ENCODE results near the gene ALG14. TPM values are rescaled to one million over a fixed set of nuclear protein-coding genes. Genes with fewer than 3 reads are reported as not detected.

The ALG14 gene
- total RNA-seq, 2 experiments from 2014 or later, result 2.3 to 3.4 TPM

- CTCF ChIA-PET, result no interaction called here
- no peaks in the 10 kb centered on the region for H3K9me3 Mint-ChIP-seq
Observed at GRCh38 chr1:94955767-94956632, 116.8 kb downstream of the ALG14 start.

GRCh38 chr1:94954263-94955220 lies 118.2 kb downstream of the ALG14 start:
- H3K4me3 Mint-ChIP-seq, result no peak overlapping the region
- ChIA-PET CTCF (interaction anchor here (0.9 kb wide), 1 partner anchor 9 kb away, joined by 3 read pairs; no protein-coding TSS in a partner anchor), POLR2A (no interaction called here)
- no peaks in the 10 kb centered on the region for H3K27me3 Mint-ChIP-seq
- DNase-seq, result no peak
- no peak overlapping the region for H3K27ac Mint-ChIP-seq
- no peaks in the 10 kb centered on the region for H3K36me3 Mint-ChIP-seq (ENCODE audit: low read depth)
- H3K4me1 Mint-ChIP-seq, result no peaks in the 10 kb centered on the region
- no peaks in the 10 kb centered on the region for H3K9me3 Mint-ChIP-seq

More at GRCh38 chr1:94955767-94956632, 116.8 kb downstream of the ALG14 start:
- Mint-ChIP-seq H3K36me3 (ENCODE audit: low read depth) (no peaks in the 10 kb centered on the region), H3K27ac (no peak overlapping the region), H3K27me3 (no peaks in the 10 kb centered on the region), H3K4me3 (no peak overlapping the region), H3K4me1 (no peaks in the 10 kb centered on the region)
- DNase-seq, result no peak
- POLR2A ChIA-PET, result no interaction called here

- no peaks in the 10 kb centered on the region for H3K9me3 Mint-ChIP-seq
- no peaks in the 10 kb centered on the region for H3K36me3 Mint-ChIP-seq (ENCODE audit: low read depth)
- no peaks in the 10 kb centered on the region for H3K27me3 Mint-ChIP-seq
- ChIA-PET POLR2A (no interaction called here), CTCF (no interaction called here)
- H3K4me1 Mint-ChIP-seq, result no peaks in the 10 kb centered on the region
- H3K27ac Mint-ChIP-seq, result no peak overlapping the region
- no peak overlapping the region for H3K4me3 Mint-ChIP-seq
- no peak for DNase-seq
Observed at GRCh38 chr1:94953746-94954145, 119.0 kb downstream of the ALG14 start.

GRCh38 chr1:94953107-94953506 lies 119.6 kb downstream of the ALG14 start:
- Mint-ChIP-seq H3K4me3 (no peak overlapping the region), H3K9me3 (no peaks in the 10 kb centered on the region), H3K36me3 (ENCODE audit: low read depth) (no peaks in the 10 kb centered on the region), H3K27ac (no peak overlapping the region), H3K27me3 (no peaks in the 10 kb centered on the region), H3K4me1 (no peaks in the 10 kb centered on the region)
- no peak for DNase-seq
- CTCF ChIA-PET, result no interaction called here
- POLR2A ChIA-PET, result no interaction called here

- no peak overlapping the region for H3K4me3 Mint-ChIP-seq
- no peak for DNase-seq
- CTCF ChIA-PET, result interaction anchor here (0.6 kb wide), 1 partner anchor 1073 kb away, joined by 3 read pairs; no protein-coding TSS in a partner anchor
- no peaks in the 10 kb centered on the region for H3K36me3 Mint-ChIP-seq (ENCODE audit: low read depth)
- H3K4me1 Mint-ChIP-seq, result no peaks in the 10 kb centered on the region
- no peak overlapping the region for H3K27ac Mint-ChIP-seq
- H3K27me3 Mint-ChIP-seq, result no peaks in the 10 kb centered on the region
- no peaks in the 10 kb centered on the region for H3K9me3 Mint-ChIP-seq
- POLR2A ChIA-PET, result no interaction called here
Observed at GRCh38 chr1:94952539-94952938, 120.2 kb downstream of the ALG14 start.

GRCh38 chr1:94951509-94952208 lies 121.1 kb downstream of the ALG14 start:
- H3K4me1 Mint-ChIP-seq, result no peaks in the 10 kb centered on the region
- H3K36me3 Mint-ChIP-seq (ENCODE audit: low read depth), result no peaks in the 10 kb centered on the region
- no peaks in the 10 kb centered on the region for H3K27me3 Mint-ChIP-seq
- ChIA-PET POLR2A (no interaction called here), CTCF (no interaction called here)
- no peak overlapping the region for H3K27ac Mint-ChIP-seq
- H3K4me3 Mint-ChIP-seq, result no peak overlapping the region
- no peak for DNase-seq
- H3K9me3 Mint-ChIP-seq, result no peaks in the 10 kb centered on the region

- POLR2A ChIA-PET, result no interaction called here
- H3K9me3 Mint-ChIP-seq, result no peaks in the 10 kb centered on the region
- H3K27me3 Mint-ChIP-seq, result no peaks in the 10 kb centered on the region
Observed at GRCh38 chr1:94951046-94951445, 121.7 kb downstream of the ALG14 start.

GRCh38 chr1:94949681-94950661 lies 122.8 kb downstream of the ALG14 start:
- H3K4me3 Mint-ChIP-seq, result no peak overlapping the region

More at GRCh38 chr1:94951046-94951445, 121.7 kb downstream of the ALG14 start:
- H3K4me3 Mint-ChIP-seq, result no peak overlapping the region
- H3K36me3 Mint-ChIP-seq (ENCODE audit: low read depth), result no peaks in the 10 kb centered on the region
- no peaks in the 10 kb centered on the region for H3K4me1 Mint-ChIP-seq
- H3K27ac Mint-ChIP-seq, result no peak overlapping the region
- CTCF ChIA-PET, result no interaction called here
- no peak for DNase-seq

GRCh38 chr1:94947437-94947836 lies 125.3 kb downstream of the ALG14 start:
- peaks cover 14% of the 10 kb centered on the region for H3K27me3 Mint-ChIP-seq
- no peak overlapping the region for H3K27ac Mint-ChIP-seq
- H3K4me3 Mint-ChIP-seq, result no peak overlapping the region
- H3K9me3 Mint-ChIP-seq, result no peaks in the 10 kb centered on the region
- ChIA-PET POLR2A (no interaction called here), CTCF (interaction anchor here (1.1 kb wide), 1 partner anchor 291 kb away, joined by 5 read pairs; no protein-coding TSS in a partner anchor)
- H3K36me3 Mint-ChIP-seq (ENCODE audit: low read depth), result no peaks in the 10 kb centered on the region
- no peak for DNase-seq
- no peaks in the 10 kb centered on the region for H3K4me1 Mint-ChIP-seq

More at GRCh38 chr1:94949681-94950661, 122.8 kb downstream of the ALG14 start:
- no peak for DNase-seq
- Mint-ChIP-seq H3K9me3 (no peaks in the 10 kb centered on the region), H3K36me3 (ENCODE audit: low read depth) (no peaks in the 10 kb centered on the region), H3K27ac (no peak overlapping the region), H3K27me3 (peaks cover 6% of the 10 kb centered on the region), H3K4me1 (no peaks in the 10 kb centered on the region)
- CTCF ChIA-PET, result no interaction called here
- POLR2A ChIA-PET, result no interaction called here

GRCh38 chr1:94946886-94947285 lies 125.9 kb downstream of the ALG14 start:
- no peak overlapping the region for H3K4me3 Mint-ChIP-seq
- H3K27me3 Mint-ChIP-seq, result peaks cover 14% of the 10 kb centered on the region
- ChIA-PET POLR2A (no interaction called here), CTCF (interaction anchor here (1.1 to 1.4 kb wide), 2 partner anchors 24 to 291 kb away, joined by 3 to 5 read pairs; no protein-coding TSS in a partner anchor)
- DNase-seq, result no peak
- no peaks in the 10 kb centered on the region for H3K36me3 Mint-ChIP-seq (ENCODE audit: low read depth)
- H3K4me1 Mint-ChIP-seq, result no peaks in the 10 kb centered on the region
- no peaks in the 10 kb centered on the region for H3K9me3 Mint-ChIP-seq
- H3K27ac Mint-ChIP-seq, result no peak overlapping the region

GRCh38 chr1:94942171-94943128 lies 130.3 kb downstream of the ALG14 start:
- Mint-ChIP-seq H3K27ac (no peak overlapping the region), H3K4me1 (no peaks in the 10 kb centered on the region), H3K9me3 (no peaks in the 10 kb centered on the region), H3K27me3 (peaks cover 14% of the 10 kb centered on the region), H3K4me3 (no peak overlapping the region), H3K36me3 (ENCODE audit: low read depth) (no peaks in the 10 kb centered on the region)
- POLR2A ChIA-PET, result no interaction called here
- CTCF ChIA-PET, result no interaction called here
- DNase-seq, result no peak

Measured in activated CD4-positive, alpha-beta T cell treated with anti-CD3 and anti-CD28 coated beads, Interleukin-2, amount 10 ng/mL, durations not matched to agents 7 days and 5 days (primary cell).